ENCODE measurements around the gene GLT6D1. TPM values are rescaled to one million over a fixed set of nuclear protein-coding genes. Genes with fewer than 3 reads are reported as not detected.

Gene GLT6D1
- total and polyA plus RNA-seq, 2 of the 4 experiments (the other 2 are of a cell fraction) = not detected

DNA sequence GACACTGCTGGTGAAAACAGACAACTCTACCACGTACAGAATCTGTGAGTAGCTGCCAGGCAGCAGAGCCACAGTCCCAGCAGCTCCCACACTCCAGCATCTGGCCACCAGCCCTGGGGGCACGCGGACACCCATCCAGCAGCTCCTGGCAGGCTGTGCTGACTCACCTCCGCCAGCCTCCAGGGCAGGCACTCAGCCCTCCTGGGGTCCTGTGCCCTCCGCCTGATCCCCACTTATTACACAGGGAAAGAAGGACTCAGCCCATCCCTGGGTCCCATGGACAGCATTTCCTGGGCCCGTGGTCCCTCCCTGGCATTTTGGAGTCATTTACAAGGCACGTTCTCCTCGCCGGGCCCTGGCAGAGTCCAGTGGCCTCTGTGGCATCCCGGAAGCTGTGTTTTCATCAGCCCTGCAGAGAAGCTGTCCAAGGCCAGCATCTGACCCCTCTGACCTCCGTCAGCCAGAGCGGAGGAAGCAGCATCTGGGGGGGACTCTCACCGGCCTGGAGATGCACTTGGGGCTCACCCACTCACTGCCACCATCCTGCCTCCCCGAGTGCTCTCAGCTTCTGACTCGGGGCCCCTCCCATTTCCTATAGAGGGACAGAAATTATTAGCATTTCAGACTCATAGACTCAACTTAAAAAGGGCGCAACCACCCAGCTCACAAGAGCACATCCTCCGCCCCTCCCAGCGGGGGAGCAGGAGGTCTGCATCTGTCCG is 56.2 kb downstream of the GLT6D1 start:
- ChIA-PET POLR2A (ENCODE audit: unreplicated experiment) (no interaction called here), CTCF (no interaction called here)
- ATAC-seq (ENCODE audit: low read depth) (no peak), DNase-seq (no peak)
- no peaks in the 10 kb centered on the region for H3K4me1 ChIP-seq (ENCODE audit: control insufficient read depth, insufficient read depth, low read length)
- no peak overlapping the region for H3K18ac ChIP-seq (ENCODE audit: low read depth, low read length)
- no peak overlapping the region for H2AK9ac ChIP-seq (replicated peaks; ENCODE audit: low read depth, low read length, poor library complexity)
- H2BK120ac ChIP-seq (ENCODE audit: low read depth, low read length) = no peak overlapping the region
- H3K4me2 ChIP-seq (ENCODE audit: low read depth, low read length) = no peak overlapping the region
- H4K8ac ChIP-seq (ENCODE audit: low read depth in 2 of 2, low read length in 2 of 2) = no peak overlapping the region
- no peak overlapping the region for H3K56ac ChIP-seq (ENCODE audit: extremely low read depth, insufficient read depth, low read length)
- no peaks in the 10 kb centered on the region for H3K36me3 ChIP-seq (ENCODE audit: control insufficient read depth, insufficient read depth, low read length)
- no peak overlapping the region for H3K9ac ChIP-seq (ENCODE audit: low read depth, low read length)
- no peak overlapping the region for H4K5ac ChIP-seq (ENCODE audit: low read depth, low read length)
- BruUV-seq (replicated peaks) = no TSS peak
- H3K14ac ChIP-seq (replicated peaks; ENCODE audit: low read depth, low read length) = no peak overlapping the region
- dilution Hi-C loops (cut with HindIII; ENCODE audit: low sequenced_read_pairs, unreplicated experiment) (no loop called here), in situ Hi-C loops (cut with MboI; ENCODE audit: low sequenced_read_pairs) (no loop called here), intact Hi-C loops (cut with micrococcal nuclease) (no loop called here)
- no peak overlapping the region for H2AFZ ChIP-seq (replicated peaks; ENCODE audit: low read length, poor library complexity)
- no peak overlapping the region for H2BK5ac ChIP-seq (ENCODE audit: low read depth, low read length, poor library complexity, severe bottlenecking)
- no peak overlapping the region for H4K91ac ChIP-seq (ENCODE audit: insufficient read depth, low read depth, low read length)
- H3K79me1 ChIP-seq (ENCODE audit: low read depth in 1 of 2, low read length in 2 of 2) = no peaks in the 10 kb centered on the region
- H3K9me1 ChIP-seq (ENCODE audit: insufficient read depth, low read length) = no peaks in the 10 kb centered on the region
- H3K27ac ChIP-seq (ENCODE audit: insufficient read depth, low read length) = no peak overlapping the region
- H2BK20ac ChIP-seq (ENCODE audit: low read depth, low read length) = no peak overlapping the region
- no peak overlapping the region for H2BK15ac ChIP-seq (ENCODE audit: low read depth, low read length)
- H3K4ac ChIP-seq (ENCODE audit: low read depth, low read length) = no peak overlapping the region
- TF ChIP-seq MAZ (IDR thresholded peaks at IDR 0.05; ENCODE audit: borderline replicate concordance, low read depth, low read length) = no peak
- no peak for TF ChIP-seq MXI1 (IDR thresholded peaks at IDR 0.05; ENCODE audit: borderline replicate concordance, low read depth, low read length)
- TF ChIP-seq SMC3 (IDR thresholded peaks at IDR 0.05; ENCODE audit: low read depth, low read length) = no peak
- TF ChIP-seq BHLHE40 (IDR thresholded peaks at IDR 0.05; ENCODE audit: low read depth, low read length) = no peak
- TF ChIP-seq RFX5 (IDR thresholded peaks at IDR 0.05; ENCODE audit: low read depth, low read length) = no peak
- TF ChIP-seq, protein P1, sequence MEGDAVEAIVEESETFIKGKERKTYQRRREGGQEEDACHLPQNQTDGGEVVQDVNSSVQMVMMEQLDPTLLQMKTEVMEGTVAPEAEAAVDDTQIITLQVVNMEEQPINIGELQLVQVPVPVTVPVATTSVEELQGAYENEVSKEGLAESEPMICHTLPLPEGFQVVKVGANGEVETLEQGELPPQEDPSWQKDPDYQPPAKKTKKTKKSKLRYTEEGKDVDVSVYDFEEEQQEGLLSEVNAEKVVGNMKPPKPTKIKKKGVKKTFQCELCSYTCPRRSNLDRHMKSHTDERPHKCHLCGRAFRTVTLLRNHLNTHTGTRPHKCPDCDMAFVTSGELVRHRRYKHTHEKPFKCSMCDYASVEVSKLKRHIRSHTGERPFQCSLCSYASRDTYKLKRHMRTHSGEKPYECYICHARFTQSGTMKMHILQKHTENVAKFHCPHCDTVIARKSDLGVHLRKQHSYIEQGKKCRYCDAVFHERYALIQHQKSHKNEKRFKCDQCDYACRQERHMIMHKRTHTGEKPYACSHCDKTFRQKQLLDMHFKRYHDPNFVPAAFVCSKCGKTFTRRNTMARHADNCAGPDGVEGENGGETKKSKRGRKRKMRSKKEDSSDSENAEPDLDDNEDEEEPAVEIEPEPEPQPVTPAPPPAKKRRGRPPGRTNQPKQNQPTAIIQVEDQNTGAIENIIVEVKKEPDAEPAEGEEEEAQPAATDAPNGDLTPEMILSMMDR (conservative IDR thresholded peaks at IDR 0.05; ENCODE audit: low read depth, low read length) = no peak
- no peak for TF ChIP-seq POLR2A (IDR thresholded peaks at IDR 0.05; ENCODE audit: low read depth, low read length)
- TF ChIP-seq FOS (IDR thresholded peaks at IDR 0.05; ENCODE audit: low read depth, low read length) = no peak
- TF ChIP-seq MAFK (IDR thresholded peaks at IDR 0.05; ENCODE audit: low read depth, low read length) = no peak
- TF ChIP-seq RAD21 (IDR thresholded peaks at IDR 0.05; ENCODE audit: low read length) = no peak
- TF ChIP-seq CHD1 (IDR thresholded peaks at IDR 0.05; ENCODE audit: low read depth, low read length) = no peak
- no peak for TF ChIP-seq RCOR1 (IDR thresholded peaks at IDR 0.05; ENCODE audit: insufficient replicate concordance, low read length)
- no peak for TF ChIP-seq NFE2L2 (IDR thresholded peaks at IDR 0.05; ENCODE audit: low read depth, low read length)
- TF ChIP-seq CEBPB (IDR thresholded peaks at IDR 0.05; ENCODE audit: low read depth, low read length) = no peak
- TF ChIP-seq, protein P2, sequence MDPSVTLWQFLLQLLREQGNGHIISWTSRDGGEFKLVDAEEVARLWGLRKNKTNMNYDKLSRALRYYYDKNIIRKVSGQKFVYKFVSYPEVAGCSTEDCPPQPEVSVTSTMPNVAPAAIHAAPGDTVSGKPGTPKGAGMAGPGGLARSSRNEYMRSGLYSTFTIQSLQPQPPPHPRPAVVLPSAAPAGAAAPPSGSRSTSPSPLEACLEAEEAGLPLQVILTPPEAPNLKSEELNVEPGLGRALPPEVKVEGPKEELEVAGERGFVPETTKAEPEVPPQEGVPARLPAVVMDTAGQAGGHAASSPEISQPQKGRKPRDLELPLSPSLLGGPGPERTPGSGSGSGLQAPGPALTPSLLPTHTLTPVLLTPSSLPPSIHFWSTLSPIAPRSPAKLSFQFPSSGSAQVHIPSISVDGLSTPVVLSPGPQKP (IDR thresholded peaks at IDR 0.05; ENCODE audit: borderline replicate concordance, low read depth, low read length) = no peak
- TF ChIP-seq, protein P3, sequence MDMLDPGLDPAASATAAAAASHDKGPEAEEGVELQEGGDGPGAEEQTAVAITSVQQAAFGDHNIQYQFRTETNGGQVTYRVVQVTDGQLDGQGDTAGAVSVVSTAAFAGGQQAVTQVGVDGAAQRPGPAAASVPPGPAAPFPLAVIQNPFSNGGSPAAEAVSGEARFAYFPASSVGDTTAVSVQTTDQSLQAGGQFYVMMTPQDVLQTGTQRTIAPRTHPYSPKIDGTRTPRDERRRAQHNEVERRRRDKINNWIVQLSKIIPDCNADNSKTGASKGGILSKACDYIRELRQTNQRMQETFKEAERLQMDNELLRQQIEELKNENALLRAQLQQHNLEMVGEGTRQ (IDR thresholded peaks at IDR 0.05; ENCODE audit: low read depth, low read length) = no peak
- H4K20me1 ChIP-seq (ENCODE audit: insufficient read depth, low read length) = no peaks in the 10 kb centered on the region
- no peaks in the 10 kb centered on the region for H3K9me3 ChIP-seq (ENCODE audit: control insufficient read depth, insufficient read depth, low read length)
- no peak overlapping the region for H3K23ac ChIP-seq (ENCODE audit: low read depth, low read length)
- H3K4me3 ChIP-seq (ENCODE audit: insufficient read depth, low read depth, low read length) = no peak overlapping the region
- 66% methylated on average over 6 of the region's 19 CpGs; no CpG with 5 or more reads in 1 of the 2 experiments for WGBS, 2 experiments (ENCODE audit: extremely low coverage in 2 of 2, insufficient read length in 1 of 2)
- no peak overlapping the region for H2AK5ac ChIP-seq (ENCODE audit: low read depth, low read length)
- H3K27me3 ChIP-seq (ENCODE audit: control insufficient read depth, insufficient read depth, low read length) = no peaks in the 10 kb centered on the region

All from IMR-90 (cell line).